Esophagus muscularis mucosa (tissue), 4 donors: ENCODE measurements around the gene WDR49. TPM values are rescaled to one million over a fixed set of nuclear protein-coding genes. Genes with fewer than 3 reads are reported as not detected.

ENCODE experiments used
- DNase-seq: peaks from one replicate; pipeline ENCODE4 v3.0.0-alpha.2; 2017; ENCODE audit errors: extremely low spot score
- H3K27ac ChIP-seq, 4 donors: fragments of 200-600 bp; sonication (generic); replicated peaks in 1 of 4; 1 replicate in 3 of 4; 2 replicates in 1 of 4; pipeline ENCODE4 v1.5.1; 2016 to 2019; ENCODE audit warnings: mild to moderate bottlenecking in 1 of 4
- H3K27me3 ChIP-seq, 4 donors: fragments of 200-600 bp; sonication (generic); one replicate each; pipeline versions ENCODE4 v1.5.1 to v1.6.0; 2016 to 2019
- H3K36me3 ChIP-seq, 4 donors: fragments of 200-600 bp; sonication (generic); one replicate each; pipeline ENCODE4 v1.5.1; 2016 to 2019
- H3K4me1 ChIP-seq, 4 donors: fragments of 200-600 bp; sonication (generic); one replicate each; pipeline ENCODE4 v1.5.1; 2016 to 2019
- H3K4me3 ChIP-seq, 4 donors: fragments of 200-600 bp; sonication (generic); 1 replicate in 2 of 4; 2 replicates in 2 of 4; pipeline ENCODE4 v1.5.1; 2016 to 2019; ENCODE audit warnings: mild to moderate bottlenecking in 4 of 4, moderate library complexity in 1 of 4
- H3K9me3 ChIP-seq, 4 donors: fragments of 200-600 bp; sonication (generic); 1 replicate in 3 of 4; 2 replicates in 1 of 4; pipeline ENCODE4 v1.5.1; 2016 to 2019
- EP300 ChIP-seq: sonication (generic); formaldehyde crosslinking; IDR thresholded peaks from one replicate; pipeline ENCODE4 v1.6.1; 2017; ENCODE audit warnings: antibody characterized with exemption
- POLR2A ChIP-seq: fragments of 450-650 bp; IDR thresholded peaks from one replicate; pipeline ENCODE4 v1.6.1; 2017; ENCODE audit warnings: antibody characterized with exemption, moderate library complexity, mild to moderate bottlenecking, low read depth
- POLR2AphosphoS5 ChIP-seq, 2 donors: sonication (generic); formaldehyde crosslinking; IDR thresholded peaks; one replicate each; pipeline ENCODE4 v1.6.1; 2017; ENCODE audit warnings: antibody characterized with exemption in 2 of 2
- WGBS: methylation state at CpG from one replicate; pipeline ENCODE4 v1.1.5; 2018; 5-methylcytosine and 5-hydroxymethylcytosine counted together
- intact Hi-C: fragments of 100-400 bp; cut with DNase I; formaldehyde crosslinking; loops from one replicate; pipeline ENCODE4 v1.15.1; 2023
- total RNA-seq, 4 donors: library from RNA; depleted of rRNA; stranded (reverse); fragments of >200 nt; gene quantifications; one replicate each; pipeline versions ENCODE4 v1.1.0 to v1.2.1, GENCODE V29; 2016
- TF ChIP-seq, protein P1 (sequence below), 3 experiments: fragments of 200-600 bp in 2 of 3; fragments of 450-650 bp in 1 of 3; sonication (generic) in 2 of 3; IDR thresholded peaks; one replicate each; pipeline ENCODE4 v1.5.1; 2017 to 2019; ENCODE audit warnings: antibody characterized with exemption in 3 of 3, mild to moderate bottlenecking in 2 of 3, moderate library complexity in 1 of 3

Gene WDR49
- total RNA-seq, 4 donors from 2014 or later, result 2.9 to 9.9 (median 7.2) TPM

DNA sequence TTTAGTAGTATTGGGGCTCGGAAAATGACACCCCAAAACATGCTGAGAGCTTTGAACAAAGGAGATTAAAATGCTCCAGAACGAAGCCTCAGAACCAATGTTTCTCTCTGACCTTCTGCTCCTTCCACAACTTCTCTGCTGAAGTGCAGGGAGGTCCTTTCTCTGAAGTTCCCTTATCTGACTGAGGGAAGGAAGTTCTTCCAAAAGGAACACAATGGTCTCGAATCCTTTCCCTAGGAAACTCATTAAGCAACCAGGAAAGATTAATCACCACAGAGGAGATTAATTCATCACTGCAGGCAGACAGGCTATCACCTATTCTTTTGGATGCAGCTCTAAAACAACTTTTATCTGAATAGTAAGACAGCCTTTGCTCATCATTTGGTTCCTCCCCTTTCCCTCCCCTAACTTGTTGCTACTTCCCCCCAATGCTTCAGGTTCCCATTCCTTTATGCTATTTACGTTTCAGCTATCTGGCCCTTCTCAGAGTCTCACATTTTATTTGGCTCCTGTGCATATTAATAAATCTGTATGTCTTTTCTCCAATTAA is 18.2 kb upstream of the WDR49 start:
- no peaks in the 10 kb centered on the region for H3K27me3 ChIP-seq
- no peak for DNase-seq
- TF ChIP-seq, protein P1, sequence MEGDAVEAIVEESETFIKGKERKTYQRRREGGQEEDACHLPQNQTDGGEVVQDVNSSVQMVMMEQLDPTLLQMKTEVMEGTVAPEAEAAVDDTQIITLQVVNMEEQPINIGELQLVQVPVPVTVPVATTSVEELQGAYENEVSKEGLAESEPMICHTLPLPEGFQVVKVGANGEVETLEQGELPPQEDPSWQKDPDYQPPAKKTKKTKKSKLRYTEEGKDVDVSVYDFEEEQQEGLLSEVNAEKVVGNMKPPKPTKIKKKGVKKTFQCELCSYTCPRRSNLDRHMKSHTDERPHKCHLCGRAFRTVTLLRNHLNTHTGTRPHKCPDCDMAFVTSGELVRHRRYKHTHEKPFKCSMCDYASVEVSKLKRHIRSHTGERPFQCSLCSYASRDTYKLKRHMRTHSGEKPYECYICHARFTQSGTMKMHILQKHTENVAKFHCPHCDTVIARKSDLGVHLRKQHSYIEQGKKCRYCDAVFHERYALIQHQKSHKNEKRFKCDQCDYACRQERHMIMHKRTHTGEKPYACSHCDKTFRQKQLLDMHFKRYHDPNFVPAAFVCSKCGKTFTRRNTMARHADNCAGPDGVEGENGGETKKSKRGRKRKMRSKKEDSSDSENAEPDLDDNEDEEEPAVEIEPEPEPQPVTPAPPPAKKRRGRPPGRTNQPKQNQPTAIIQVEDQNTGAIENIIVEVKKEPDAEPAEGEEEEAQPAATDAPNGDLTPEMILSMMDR (IDR thresholded peaks at IDR 0.05), result no peak
- TF ChIP-seq POLR2A (no peak), EP300 (no peak), POLR2AphosphoS5 (IDR thresholded peaks at IDR 0.05) (no peak)
- peaks cover 0 to 21% (median 13%) of the 10 kb centered on the region in 4 donors for H3K9me3 ChIP-seq
- no peak overlapping the region for H3K27ac ChIP-seq
- 78% methylated on average over 4 of the region's 4 CpGs for WGBS
- no peaks in the 10 kb centered on the region for H3K4me1 ChIP-seq
- peaks cover 26 to 53% (median 33%) of the 10 kb centered on the region in 4 donors for H3K36me3 ChIP-seq
- intact Hi-C loops, result no loop called here
- no peak overlapping the region for H3K4me3 ChIP-seq

DNA sequence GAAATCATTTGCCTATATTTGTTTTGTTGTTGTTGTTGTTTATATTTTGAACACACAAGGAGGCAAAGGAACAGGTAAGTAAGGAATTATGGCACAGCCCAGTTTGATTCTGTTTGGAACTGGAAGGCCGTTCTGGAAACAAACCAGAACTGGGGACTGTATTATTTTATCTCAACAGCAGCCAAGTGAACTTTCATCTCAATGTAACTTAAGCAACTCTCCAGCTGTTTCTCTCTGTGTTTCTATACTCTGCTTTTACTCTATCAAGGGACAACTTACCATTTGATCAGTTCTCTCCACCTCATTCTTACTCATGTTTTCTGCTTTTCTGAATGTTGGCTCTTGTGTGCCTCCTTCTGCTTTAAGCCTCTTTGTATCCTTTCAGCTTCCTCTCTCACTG is 16.0 kb upstream of the WDR49 start:
- Histone ChIP-seq H3K36me3 (peaks cover 6 to 31% (median 14%) of the 10 kb centered on the region in 4 donors), H3K4me1 (no peaks in the 10 kb centered on the region), H3K27ac (no peak overlapping the region), H3K4me3 (no peak overlapping the region), H3K27me3 (no peaks in the 10 kb centered on the region), H3K9me3 (no peaks in the 10 kb centered on the region)
- no peak for DNase-seq
- intact Hi-C loops, result no loop called here
- no peak for TF ChIP-seq POLR2AphosphoS5 (IDR thresholded peaks at IDR 0.05)
- TF ChIP-seq, protein P1 (IDR thresholded peaks at IDR 0.05), result no peak
- no peak for TF ChIP-seq POLR2A
- TF ChIP-seq EP300, result no peak
- 84% methylated on average over 1 of the region's 1 CpG for WGBS

DNA sequence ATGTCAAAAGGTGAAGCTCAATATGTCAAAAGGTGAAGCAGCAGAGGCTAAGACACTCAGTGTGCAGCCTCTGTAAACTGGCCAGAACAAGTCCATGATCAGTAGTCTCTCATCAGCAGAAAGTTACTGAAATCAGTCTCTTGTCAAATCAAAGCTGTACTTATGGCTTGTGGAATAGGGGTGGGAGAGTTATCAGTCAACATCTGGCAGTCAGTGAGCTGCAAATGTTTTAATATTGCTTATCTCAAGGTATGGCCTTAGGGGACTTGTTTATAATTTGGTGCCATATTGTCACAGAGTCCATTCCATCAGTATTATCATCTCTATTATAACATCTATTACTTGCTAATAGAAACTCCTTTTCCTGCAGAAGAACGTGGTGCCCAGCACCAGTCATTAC is 14.9 kb upstream of the WDR49 start:
- no peaks in the 10 kb centered on the region for H3K4me1 ChIP-seq
- TF ChIP-seq, protein P1 (IDR thresholded peaks at IDR 0.05), result no peak
- TF ChIP-seq EP300 (no peak), POLR2A (no peak), POLR2AphosphoS5 (IDR thresholded peaks at IDR 0.05) (no peak)
- H3K27me3 ChIP-seq, result no peaks in the 10 kb centered on the region
- H3K9me3 ChIP-seq, result no peaks in the 10 kb centered on the region
- no peak for DNase-seq
- intact Hi-C loops, result no loop called here
- WGBS, result 100% methylated on average over 1 of the region's 1 CpG
- H3K27ac ChIP-seq, result no peak overlapping the region
- peaks cover 4 to 21% (median 7%) of the 10 kb centered on the region in 4 donors for H3K36me3 ChIP-seq
- no peak overlapping the region for H3K4me3 ChIP-seq

DNA sequence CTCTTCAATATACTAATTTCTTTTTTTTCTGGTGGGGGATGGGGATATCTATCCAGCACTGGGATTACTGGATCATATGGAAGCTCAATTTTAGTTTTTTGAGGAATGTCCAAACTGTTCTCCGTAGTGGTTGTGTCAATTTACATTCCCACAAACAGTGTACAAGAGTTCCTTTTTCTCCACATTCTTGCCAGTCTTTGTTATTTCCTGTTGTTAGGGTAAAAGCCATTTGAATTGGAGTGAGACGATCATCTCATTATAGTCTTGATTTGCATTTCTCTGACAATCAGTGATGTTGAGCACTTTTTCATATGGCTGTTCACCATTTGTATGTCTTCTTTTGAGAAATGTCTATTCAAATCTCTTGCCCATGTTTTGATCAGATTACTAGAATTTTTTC is 12.8 kb upstream of the WDR49 start:
- 81% methylated on average over 2 of the region's 2 CpGs for WGBS
- DNase-seq, result no peak
- H3K36me3 ChIP-seq, result peaks cover 0 to 9% (median 0%) of the 10 kb centered on the region in 4 donors
- no peak overlapping the region for H3K27ac ChIP-seq
- intact Hi-C loops, result no loop called here
- H3K4me1 ChIP-seq, result no peaks in the 10 kb centered on the region
- H3K27me3 ChIP-seq, result no peaks in the 10 kb centered on the region
- TF ChIP-seq EP300, result no peak
- TF ChIP-seq, protein P1 (IDR thresholded peaks at IDR 0.05), result no peak
- no peak for TF ChIP-seq POLR2A
- TF ChIP-seq POLR2AphosphoS5 (IDR thresholded peaks at IDR 0.05), result no peak
- no peak overlapping the region for H3K4me3 ChIP-seq
- H3K9me3 ChIP-seq, result no peaks in the 10 kb centered on the region

DNA sequence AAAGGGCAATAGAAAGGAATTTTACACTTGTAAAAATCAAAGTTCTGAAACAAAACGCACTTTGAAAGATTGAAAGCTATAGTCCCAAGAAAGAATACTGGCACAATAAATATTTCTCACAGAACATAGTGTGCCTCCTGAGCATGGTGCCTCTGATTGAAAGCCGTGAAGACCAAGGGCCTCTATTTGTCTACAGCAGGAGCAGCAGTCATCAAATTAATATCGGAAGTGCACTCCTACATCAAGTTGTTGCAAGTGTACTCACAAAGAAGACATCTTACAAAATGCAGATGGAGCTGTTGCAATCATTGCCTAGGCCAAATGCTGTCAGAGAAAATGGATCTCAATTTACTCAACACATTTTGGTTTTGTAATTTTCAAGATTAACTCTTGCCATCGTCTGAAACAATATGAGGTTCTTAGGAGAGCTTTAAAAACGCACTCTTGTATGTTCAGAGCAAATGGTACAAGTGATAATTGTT is 9.2 kb upstream of the WDR49 start:
- H3K27me3 ChIP-seq, result no peaks in the 10 kb centered on the region
- H3K27ac ChIP-seq, result no peak overlapping the region
- H3K4me1 ChIP-seq, result no peaks in the 10 kb centered on the region
- 80% methylated on average over 5 of the region's 5 CpGs for WGBS
- TF ChIP-seq EP300 (no peak), POLR2A (no peak)
- no peak overlapping the region for H3K4me3 ChIP-seq
- intact Hi-C loops, result no loop called here
- H3K9me3 ChIP-seq, result no peaks in the 10 kb centered on the region
- DNase-seq, result no peak
- H3K36me3 ChIP-seq, result no peaks in the 10 kb centered on the region
